ENCODE data around the gene POC1B. TPM values are rescaled to one million over a fixed set of nuclear protein-coding genes. Genes with fewer than 3 reads are reported as not detected.

POC1B gene
- total RNA-seq, 2 experiments from 2014 or later: 52.2 to 58.8 TPM

DNA sequence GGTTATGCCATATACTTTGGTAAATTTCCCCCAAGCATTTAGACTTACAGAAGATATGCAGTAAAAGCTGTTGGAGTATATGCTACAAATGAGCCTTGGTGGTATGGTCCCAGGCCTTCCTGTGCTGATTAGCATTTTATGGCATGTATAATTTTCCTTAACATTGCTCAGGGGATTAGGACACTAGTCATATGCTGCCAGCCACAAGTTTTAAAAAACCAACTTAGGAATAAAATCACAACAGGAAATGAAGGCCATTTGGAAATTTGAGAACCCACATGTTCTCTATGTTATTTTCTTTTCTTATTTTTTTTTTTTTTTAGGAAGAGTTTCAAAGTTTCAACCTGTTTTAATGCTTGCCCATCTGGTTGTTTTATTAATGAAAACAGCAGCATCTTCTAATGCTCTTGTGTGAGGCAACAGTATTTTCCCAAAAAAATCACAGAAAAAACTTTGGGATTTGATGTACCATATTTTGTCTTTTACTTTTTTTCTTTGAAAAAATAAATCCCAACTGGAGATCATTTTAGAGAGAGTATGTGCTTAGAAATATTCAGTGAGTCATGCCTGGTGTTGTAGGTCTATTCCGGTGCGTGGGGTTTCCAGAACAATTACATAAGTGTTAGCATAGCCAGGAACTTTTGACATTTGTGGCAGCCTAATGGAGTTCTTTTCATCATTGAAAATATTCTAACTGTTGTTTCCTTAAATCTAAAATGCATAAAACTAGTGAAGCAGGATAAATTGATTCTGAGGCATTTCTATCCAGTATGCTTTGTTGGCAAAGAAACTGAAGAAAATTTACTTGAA, 151.9 kb downstream of the POC1B start:
- Mint-ChIP-seq H3K4me1 (peaks cover 63% of the 10 kb centered on the region), H3K27me3 (no peaks in the 10 kb centered on the region)
- CTCF ChIA-PET: no interaction called here

DNA sequence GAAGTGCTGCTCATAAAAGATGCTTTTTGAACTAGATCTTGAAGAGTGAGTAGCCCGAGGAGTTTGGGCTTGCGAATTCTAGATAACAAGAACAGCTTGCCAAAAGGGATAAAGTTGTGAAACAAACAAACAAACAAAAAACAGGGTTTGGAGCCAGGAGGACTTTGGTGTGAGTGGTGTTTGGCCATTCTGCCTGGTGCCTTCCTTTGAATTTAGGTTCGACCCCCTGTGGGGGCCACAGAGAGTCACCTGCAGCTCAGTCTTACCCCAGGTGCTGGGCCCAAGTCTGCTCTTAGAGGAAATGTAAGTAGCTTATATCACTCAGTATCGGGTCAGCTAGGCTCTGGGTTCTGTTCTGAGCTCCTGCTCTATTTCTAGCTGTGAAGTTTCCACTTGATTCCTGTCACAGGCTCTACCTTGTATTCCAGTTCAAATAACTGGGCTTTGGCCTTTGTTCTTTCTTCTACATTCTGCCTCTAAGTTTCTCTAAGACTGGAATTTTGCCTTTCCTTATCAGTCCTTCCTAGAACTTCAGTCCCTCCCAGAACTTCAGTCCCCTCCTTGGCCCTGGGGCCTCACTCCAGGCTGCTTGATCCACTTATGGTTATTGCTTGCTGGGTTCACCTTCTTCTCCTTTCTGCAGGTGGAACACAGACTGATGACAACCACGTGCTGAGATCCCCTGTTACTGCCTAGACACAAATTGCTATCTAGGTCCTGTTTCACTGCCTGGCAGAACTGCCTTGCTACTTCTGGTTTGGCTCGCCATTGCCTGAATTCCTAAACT, 153.1 kb downstream of the POC1B start:
- CTCF ChIA-PET: interaction anchor here (0.8 to 1.7 kb wide), 3 partner anchors 9 to 21 kb away, joined by 3 to 4 read pairs (median 3); partner anchors contain the start of gene DUSP6
- DNase-seq (no peak), ATAC-seq (no peak)
- H3K27ac Mint-ChIP-seq: no peak overlapping the region
- H3K27me3 Mint-ChIP-seq: no peaks in the 10 kb centered on the region
- no peak overlapping the region for H3K4me3 Mint-ChIP-seq
- peaks cover 14% of the 10 kb centered on the region for H3K36me3 Mint-ChIP-seq
- peaks cover 54% of the 10 kb centered on the region for H3K4me1 Mint-ChIP-seq
- no peaks in the 10 kb centered on the region for H3K9me3 Mint-ChIP-seq (ENCODE audit: low read depth)

More for the DNA sequence above, 151.9 kb downstream of the POC1B start:
- no peak overlapping the region for H3K4me3 Mint-ChIP-seq
- no peak overlapping the region for H3K27ac Mint-ChIP-seq
- DNase-seq (no peak), ATAC-seq (no peak)
- peaks cover 17% of the 10 kb centered on the region for H3K36me3 Mint-ChIP-seq
- H3K9me3 Mint-ChIP-seq (ENCODE audit: low read depth): no peaks in the 10 kb centered on the region

DNA sequence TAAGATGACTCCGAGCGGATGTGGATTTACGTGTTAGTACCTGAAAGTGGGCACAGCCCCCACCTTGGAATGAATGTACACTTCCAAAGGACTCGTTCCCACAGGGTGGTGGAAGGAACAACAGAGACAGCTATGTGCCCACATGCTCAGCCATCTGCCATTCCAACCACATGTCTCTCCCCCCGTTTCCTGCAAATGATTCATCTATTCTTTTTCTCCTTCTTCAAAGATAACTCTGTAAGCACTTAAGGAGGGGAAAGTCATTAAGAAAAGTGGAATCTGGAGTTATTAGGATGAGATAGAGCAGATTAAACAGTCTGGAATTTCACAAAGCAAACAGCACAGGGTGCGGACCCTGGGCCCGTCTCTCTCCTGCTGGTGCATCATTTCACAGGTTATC, 155.0 kb downstream of the POC1B start:
- Mint-ChIP-seq H3K36me3 (peaks cover 9% of the 10 kb centered on the region), H3K9me3 (ENCODE audit: low read depth) (no peaks in the 10 kb centered on the region), H3K27me3 (no peaks in the 10 kb centered on the region), H3K4me3 (no peak overlapping the region), H3K4me1 (peaks cover 38% of the 10 kb centered on the region), H3K27ac (no peak overlapping the region)
- DNase-seq (no peak), ATAC-seq (no peak)
- CTCF ChIA-PET: no interaction called here

DNA sequence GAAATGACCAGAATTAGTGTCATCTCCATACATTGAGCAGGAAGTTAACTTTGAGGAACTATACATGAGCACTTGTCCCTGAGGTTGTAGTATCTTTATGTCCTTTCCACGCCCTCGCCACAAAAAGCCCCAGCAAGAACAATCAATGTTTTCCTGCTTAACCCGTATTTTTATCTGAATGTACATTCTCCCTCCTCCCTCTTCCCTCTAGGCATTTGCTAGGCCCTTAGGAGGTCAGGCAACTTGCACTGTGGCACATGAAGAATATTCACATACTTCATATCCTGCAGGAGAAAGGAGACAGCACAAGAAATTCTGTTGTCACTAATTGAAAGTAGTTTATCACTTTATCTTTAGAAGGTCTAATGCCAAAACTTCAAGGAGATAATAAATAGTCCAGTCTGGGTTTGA, 155.4 kb downstream of the POC1B start:
- no peak overlapping the region for H3K4me3 Mint-ChIP-seq

More for the DNA sequence above, 155.4 kb downstream of the POC1B start:
- DNase-seq (no peak), ATAC-seq (no peak)
- Mint-ChIP-seq H3K27me3 (no peaks in the 10 kb centered on the region), H3K9me3 (ENCODE audit: low read depth) (no peaks in the 10 kb centered on the region), H3K4me1 (peaks cover 33% of the 10 kb centered on the region), H3K36me3 (peaks cover 6% of the 10 kb centered on the region), H3K27ac (no peak overlapping the region)
- CTCF ChIA-PET: no interaction called here

Other genes with a start within 250 kb of the POC1B start
- gene DUSP6, start 173.5 kb downstream of the POC1B start, total RNA-seq: 100 to 1,000 TPM in 1 of 2 experiments, 10 to 100 TPM in 1; 76.3 to 100 TPM
- 10 to 100 TPM; 16.5 to 17.5 TPM for gene GALNT4, start 1.3 kb downstream of the POC1B start, total RNA-seq
- gene ATP2B1, start 182.8 kb upstream of the POC1B start, total RNA-seq: 10 to 100 TPM; 23.2 to 24.5 TPM

All from activated CD8-positive, alpha-beta memory T cell treated with anti-CD3 and anti-CD28 coated beads, Interleukin-2, amount 10 ng/mL, durations not matched to agents 7 days and 5 days (primary cell).